ENCODE data around the gene NTMT2. TPM values are rescaled to one million over a fixed set of nuclear protein-coding genes. Genes with fewer than 3 reads are reported as not detected.

The NTMT2 gene
- total and polyA plus RNA-seq, 9 of the 15 experiments (the other 6 are each of a cell fraction or from before 2014, with no cell fraction given) = not detected

DNA sequence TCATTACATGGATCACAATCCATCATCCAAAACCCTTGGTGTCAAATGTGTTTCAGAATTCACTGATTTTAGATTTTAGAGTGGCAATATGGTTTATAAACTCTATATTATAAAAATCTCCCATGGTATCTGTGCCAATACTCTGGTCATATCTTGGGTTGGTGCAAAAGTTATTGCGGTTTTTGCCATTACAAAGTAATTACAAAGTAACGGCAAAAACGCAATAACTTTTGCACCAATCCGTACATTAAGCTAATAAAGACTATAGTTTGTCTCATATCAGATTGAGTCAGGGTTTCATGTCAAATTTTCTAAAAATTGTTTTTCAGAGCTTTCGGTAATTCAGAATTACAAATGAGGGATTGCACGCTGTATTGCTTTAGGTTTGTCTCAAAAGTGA lies 23.4 kb upstream of the NTMT2 start:
- peak; percentile 40 for FAIRE-seq
- Histone ChIP-seq H3K4me3 (no peak overlapping the region), H3K36me3 (ENCODE audit: control insufficient read depth, insufficient read depth, low read length) (no peaks in the 10 kb centered on the region), H3K4me2 (ENCODE audit: insufficient read depth, low read length) (no peak overlapping the region), H2AFZ (ENCODE audit: low read depth, low read length) (no peak overlapping the region), H3K27ac (ENCODE audit: extremely low read depth, low read depth, low read length) (no peak overlapping the region), H3K4me1 (replicated peaks in 1 of 2; ENCODE audit: control insufficient read depth in 2 of 2, insufficient read depth in 2 of 2, low read length in 2 of 2) (no peaks in the 10 kb centered on the region), H3K79me2 (ENCODE audit: control insufficient read depth, insufficient read depth, low read length) (no peaks in the 10 kb centered on the region), H3K27me3 (ENCODE audit: control insufficient read depth in 2 of 2, insufficient read depth in 2 of 2, low read length in 2 of 2) (no peaks in the 10 kb centered on the region), H3K9me1 (ENCODE audit: control insufficient read depth, insufficient read depth, low read length) (no peaks in the 10 kb centered on the region), H4K20me1 (replicated peaks; ENCODE audit: control insufficient read depth, insufficient read depth, low read length) (no peaks in the 10 kb centered on the region), H3K9me3 (replicated peaks; ENCODE audit: control insufficient read depth, insufficient read depth, low read depth, low read length) (no peaks in the 10 kb centered on the region), H3K9ac (ENCODE audit: insufficient read depth in 1 of 2, low read depth in 2 of 2, low read length in 2 of 2) (no peak overlapping the region)
- DNase-seq (ENCODE audit: extremely low read depth in 1 of 4, low spot score in 3 of 4) = no peak
- WGBS (ENCODE audit: insufficient coverage, low coverage, missing lambda C conversion rate) = 7% methylated on average over 6 of the region's 6 CpGs
- ChIA-PET CTCF (ENCODE audit: low intra/inter-chr PET ratio) (no interaction called here), POLR2A (no interaction called here)
- BruUV-seq (replicated peaks) = no TSS peak
- in situ Hi-C loops (cut with MboI) (no loop called here), intact Hi-C loops (cut with micrococcal nuclease) (no loop called here)
- no peak for ATAC-seq
- TF ChIP-seq ZNF143 (CRISPR knock-in tag; IDR thresholded peaks at IDR 0.05) = no peak
- TF ChIP-seq, protein P1, sequence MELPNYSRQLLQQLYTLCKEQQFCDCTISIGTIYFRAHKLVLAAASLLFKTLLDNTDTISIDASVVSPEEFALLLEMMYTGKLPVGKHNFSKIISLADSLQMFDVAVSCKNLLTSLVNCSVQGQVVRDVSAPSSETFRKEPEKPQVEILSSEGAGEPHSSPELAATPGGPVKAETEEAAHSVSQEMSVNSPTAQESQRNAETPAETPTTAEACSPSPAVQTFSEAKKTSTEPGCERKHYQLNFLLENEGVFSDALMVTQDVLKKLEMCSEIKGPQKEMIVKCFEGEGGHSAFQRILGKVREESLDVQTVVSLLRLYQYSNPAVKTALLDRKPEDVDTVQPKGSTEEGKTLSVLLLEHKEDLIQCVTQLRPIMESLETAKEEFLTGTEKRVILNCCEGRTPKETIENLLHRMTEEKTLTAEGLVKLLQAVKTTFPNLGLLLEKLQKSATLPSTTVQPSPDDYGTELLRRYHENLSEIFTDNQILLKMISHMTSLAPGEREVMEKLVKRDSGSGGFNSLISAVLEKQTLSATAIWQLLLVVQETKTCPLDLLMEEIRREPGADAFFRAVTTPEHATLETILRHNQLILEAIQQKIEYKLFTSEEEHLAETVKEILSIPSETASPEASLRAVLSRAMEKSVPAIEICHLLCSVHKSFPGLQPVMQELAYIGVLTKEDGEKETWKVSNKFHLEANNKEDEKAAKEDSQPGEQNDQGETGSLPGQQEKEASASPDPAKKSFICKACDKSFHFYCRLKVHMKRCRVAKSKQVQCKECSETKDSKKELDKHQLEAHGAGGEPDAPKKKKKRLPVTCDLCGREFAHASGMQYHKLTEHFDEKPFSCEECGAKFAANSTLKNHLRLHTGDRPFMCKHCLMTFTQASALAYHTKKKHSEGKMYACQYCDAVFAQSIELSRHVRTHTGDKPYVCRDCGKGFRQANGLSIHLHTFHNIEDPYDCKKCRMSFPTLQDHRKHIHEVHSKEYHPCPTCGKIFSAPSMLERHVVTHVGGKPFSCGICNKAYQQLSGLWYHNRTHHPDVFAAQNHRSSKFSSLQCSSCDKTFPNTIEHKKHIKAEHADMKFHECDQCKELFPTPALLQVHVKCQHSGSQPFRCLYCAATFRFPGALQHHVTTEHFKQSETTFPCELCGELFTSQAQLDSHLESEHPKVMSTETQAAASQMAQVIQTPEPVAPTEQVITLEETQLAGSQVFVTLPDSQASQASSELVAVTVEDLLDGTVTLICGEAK (IDR thresholded peaks at IDR 0.05) = peak; percentile 56
- TF ChIP-seq, protein P1 (CRISPR knock-in tag; IDR thresholded peaks at IDR 0.05) = no peak
